CD4-positive, alpha-beta memory T cell (primary cell): ENCODE data around the gene PAGR1. TPM values are rescaled to one million over a fixed set of nuclear protein-coding genes. Genes with fewer than 3 reads are reported as not detected.
A peak's percentile ranks its signal among the peaks of the same experiment; 100 is the strongest.
"Not testable (repeated sequence)": the region's sequence is repeated elsewhere in the genome, so short reads cannot be mapped to it uniquely, and the experiment has no call there.

Experiments used
- CTCF ChIA-PET: fragments of 350-600 bp; sonication (Branson Sonifier 250); formaldehyde crosslinking; loops from one replicate; lab custom pipeline; 2021; ENCODE audit warnings: inconsistent platforms; ENCODE audit not compliant: partially characterized antibody; lab: Charles Lee
- POLR2A ChIA-PET: fragments of 350-600 bp; sonication (Branson Sonifier 250); formaldehyde crosslinking; loops from one replicate; lab custom pipeline; 2021; ENCODE audit not compliant: partially characterized antibody; lab: Charles Lee
- DNase-seq, 5 donors: peaks; one replicate each; pipeline versions ENCODE4 v3.0.0 to v3.0.0-alpha.2; 2020 to 2022; ENCODE audit warnings: mixed read lengths in 1 of 5
- H3K27ac ChIP-seq: one replicate; pipeline ENCODE4 v1.7.0; 2013; ENCODE audit warnings: low read depth, low read length
- H3K27me3 ChIP-seq: 2 replicates; pipeline ENCODE4 v1.7.0; 2013; ENCODE audit warnings: mild to moderate bottlenecking, low read length, moderate library complexity; ENCODE audit not compliant: insufficient read depth
- H3K36me3 ChIP-seq: 2 replicates; pipeline ENCODE4 v1.7.0; 2013; ENCODE audit warnings: mild to moderate bottlenecking, low read length, moderate library complexity; ENCODE audit not compliant: insufficient read depth
- H3K4me1 ChIP-seq: 2 replicates; pipeline ENCODE4 v1.7.0; 2013; ENCODE audit warnings: mild to moderate bottlenecking, low read length, moderate library complexity; ENCODE audit not compliant: insufficient read depth
- H3K4me3 ChIP-seq, 2 donors: one replicate each; pipeline ENCODE4 v1.7.0; 2013; ENCODE audit warnings: low read length in 2 of 2, mild to moderate bottlenecking in 1 of 2
- H3K9me3 ChIP-seq, 2 donors: one replicate each; pipeline ENCODE4 v1.7.0; 2013; ENCODE audit warnings: low read length in 2 of 2, control low read depth in 1 of 2; ENCODE audit not compliant: control insufficient read depth in 1 of 2
- H3K27ac Mint-ChIP-seq, 7 donors: one replicate each; pipeline ENCODE4 v1.8.0; 2020 to 2021; ENCODE audit warnings: mixed read lengths in 7 of 7, mild to moderate bottlenecking in 6 of 7, inconsistent platforms in 3 of 7, moderate library complexity in 3 of 7
- H3K27me3 Mint-ChIP-seq, 2 donors: one replicate each; pipeline ENCODE4 v1.8.0; 2020 to 2021; ENCODE audit warnings: mixed read lengths in 2 of 2
- H3K36me3 Mint-ChIP-seq, 2 donors: one replicate each; pipeline ENCODE4 v1.8.0; 2020 to 2021; ENCODE audit warnings: mixed read lengths in 2 of 2, inconsistent platforms in 1 of 2, mild to moderate bottlenecking in 1 of 2
- H3K4me1 Mint-ChIP-seq, 4 donors: one replicate each; pipeline ENCODE4 v1.8.0; 2020 to 2021; ENCODE audit warnings: mixed read lengths in 4 of 4, mild to moderate bottlenecking in 1 of 4
- H3K4me3 Mint-ChIP-seq, 8 donors: one replicate each; pipeline ENCODE4 v1.8.0; 2020 to 2021; ENCODE audit warnings: mixed read lengths in 8 of 8, mild to moderate bottlenecking in 7 of 8, moderate library complexity in 6 of 8, inconsistent platforms in 3 of 8
- H3K9me3 Mint-ChIP-seq, 8 donors: one replicate each; pipeline ENCODE4 v1.8.0; 2020 to 2021; ENCODE audit warnings: mixed read lengths in 8 of 8, mild to moderate bottlenecking in 5 of 8, inconsistent platforms in 3 of 8, moderate library complexity in 1 of 8
- intact Hi-C: fragments of 100-400 bp; cut with micrococcal nuclease; formaldehyde crosslinking; loops from one replicate; pipeline ENCODE4 v1.15.1; 2023
- polyA plus RNA-seq, 2 donors: library from polyadenylated mRNA; unstranded; fragments of 300-500 nt; fragmentation: Illumina TruSeq; gene quantifications; one replicate each; pipeline ENCODE4 v1.2.3, GENCODE V29; 2021
- total RNA-seq, 2 experiments: library from RNA; stranded (reverse); gene quantifications; one replicate each; pipeline ENCODE4 v1.2.3, GENCODE V29; 2021

Gene PAGR1
- total and polyA plus RNA-seq, 4 experiments from 2014 or later: 43.7 to 51.1 (median 45.5) TPM

- Histone ChIP-seq H3K4me3 (no peak overlapping the region), H3K27me3 (no peaks in the 10 kb centered on the region), H3K27ac (no peak overlapping the region), H3K9me3 (no peaks in the 10 kb centered on the region), H3K4me1 (no peaks in the 10 kb centered on the region), H3K36me3 (no peaks in the 10 kb centered on the region)
- H3K4me3 Mint-ChIP-seq: no peak overlapping the region
- ChIA-PET POLR2A (interaction anchor here (1.2 to 2.8 kb wide), 2 partner anchors 29 to 36 kb away, joined by 3 to 8 read pairs; partner anchors contain the start of gene C16orf54), CTCF (interaction anchor here (0.9 to 2.1 kb wide), 4 partner anchors 10 to 75 kb away, joined by 3 to 7 read pairs (median 4); no protein-coding TSS in a partner anchor)
- H3K27me3 Mint-ChIP-seq: no peaks in the 10 kb centered on the region
- H3K4me1 Mint-ChIP-seq: peaks cover 0 to 6% (median 2%) of the 10 kb centered on the region in 4 donors
- peak overlapping the region in 1 of 7 donors; percentile 30 for H3K27ac Mint-ChIP-seq
- intact Hi-C loops: no loop called here
- no peak for DNase-seq
- no peaks in the 10 kb centered on the region for H3K36me3 Mint-ChIP-seq
- H3K9me3 Mint-ChIP-seq: no peaks in the 10 kb centered on the region
Observed at GRCh38 chr16:29774730-29775129, 41.2 kb upstream of the PAGR1 start.

GRCh38 chr16:29775742-29776408 is 40.1 kb upstream of the PAGR1 start:
- Histone ChIP-seq H3K36me3 (no peaks in the 10 kb centered on the region), H3K9me3 (no peaks in the 10 kb centered on the region), H3K27ac (no peak overlapping the region), H3K27me3 (no peaks in the 10 kb centered on the region), H3K4me3 (no peak overlapping the region), H3K4me1 (no peaks in the 10 kb centered on the region)
- no peaks in the 10 kb centered on the region for H3K27me3 Mint-ChIP-seq
- H3K9me3 Mint-ChIP-seq: no peaks in the 10 kb centered on the region
- CTCF ChIA-PET: interaction anchor here (1.1 kb wide), 1 partner anchor 74 kb away, joined by 3 read pairs; no protein-coding TSS in a partner anchor
- intact Hi-C loops: no loop called here
- POLR2A ChIA-PET: interaction anchor here (1.2 kb wide), 2 partner anchors 21 to 37 kb away, joined by 3 read pairs; no protein-coding TSS in a partner anchor
- DNase-seq: no peak
- H3K4me1 Mint-ChIP-seq: peaks cover 0 to 6% (median 3%) of the 10 kb centered on the region in 4 donors
- peak overlapping the region in 1 of 7 donors; percentile 62 for H3K27ac Mint-ChIP-seq
- no peaks in the 10 kb centered on the region for H3K36me3 Mint-ChIP-seq
- no peak overlapping the region for H3K4me3 Mint-ChIP-seq

DNA sequence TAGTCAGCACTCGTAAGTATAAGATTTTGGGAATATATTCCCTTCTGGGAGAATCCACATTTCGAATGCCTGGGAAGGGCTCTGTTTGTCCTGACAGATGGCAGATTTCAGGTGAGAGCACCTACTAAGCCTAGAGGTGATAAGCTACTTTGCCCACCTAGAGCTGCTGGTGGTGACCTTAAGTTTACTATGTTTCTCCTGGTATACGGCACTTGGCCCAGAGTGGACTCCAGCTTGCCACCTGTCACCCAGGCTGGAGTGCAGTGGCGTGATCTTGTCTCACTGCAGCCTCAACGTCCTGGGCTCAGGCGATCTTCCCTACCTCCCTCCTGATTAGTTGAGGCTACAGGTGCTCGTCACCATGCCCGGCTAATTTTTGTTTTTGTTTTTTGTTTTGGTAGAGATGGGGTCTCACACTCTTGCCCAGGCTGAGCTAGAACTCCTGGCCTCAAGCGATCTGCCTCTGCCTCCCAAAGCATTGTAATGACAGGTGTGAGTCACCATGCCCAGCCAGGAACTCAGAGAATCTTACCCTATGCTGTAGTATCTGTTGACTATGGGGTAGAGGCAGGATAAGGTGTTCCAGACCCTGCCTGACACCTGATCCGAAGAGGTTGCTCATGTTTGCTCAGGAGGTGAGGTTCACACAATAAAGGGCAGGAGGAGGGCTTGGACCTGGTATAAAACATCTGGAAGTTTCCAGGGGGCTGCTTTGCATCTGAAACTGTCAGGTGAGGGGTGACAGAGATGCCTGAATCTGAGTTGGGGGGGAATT is 38.2 kb upstream of the PAGR1 start, which contains the start of gene ZG16:
TSS of gene ZG16 (plus strand) at position 681 of the 775 bp plus-strand sequence. CDS start 1,011 bp downstream, outside the sequence.
- no peak for DNase-seq
- Histone ChIP-seq H3K27ac (no peak within 1 kb of the TSS), H3K4me3 (no peak within 1 kb of the TSS), H3K27me3 (no peaks in the 10 kb centered on the region), H3K9me3 (no peaks in the 10 kb centered on the region), H3K36me3 (no peaks in the 10 kb centered on the region), H3K4me1 (no peaks in the 10 kb centered on the region)
- Mint-ChIP-seq H3K9me3 (no peaks in the 10 kb centered on the region), H3K27ac (peak within 1 kb of the TSS in 2 of 7 donors; percentile 11 to 30), H3K36me3 (no peaks in the 10 kb centered on the region), H3K4me1 (peaks cover 0 to 6% (median 4%) of the 10 kb centered on the region in 4 donors), H3K27me3 (no peaks in the 10 kb centered on the region), H3K4me3 (no peak within 1 kb of the TSS)
- CTCF ChIA-PET: interaction anchor here (0.9 to 1.4 kb wide), 2 partner anchors 8 to 19 kb away, joined by 3 to 4 read pairs; no protein-coding TSS in a partner anchor
- intact Hi-C loops: no loop called here
- POLR2A ChIA-PET: no interaction called here

GRCh38 chr16:29779474-29779873 is 36.5 kb upstream of the PAGR1 start:
- H3K9me3 ChIP-seq: no peaks in the 10 kb centered on the region
- no peak overlapping the region for H3K4me3 Mint-ChIP-seq
- peaks cover 7 to 15% (median 10%) of the 10 kb centered on the region in 4 donors for H3K4me1 Mint-ChIP-seq
- H3K27me3 ChIP-seq: no peaks in the 10 kb centered on the region
- no peak for DNase-seq
- peak overlapping the region in 1 of 7 donors; percentile 29 for H3K27ac Mint-ChIP-seq
- H3K9me3 Mint-ChIP-seq: peaks cover 0 to 7% (median 0%) of the 10 kb centered on the region in 8 donors
- peaks cover 7% of the 10 kb centered on the region for H3K4me1 ChIP-seq
- H3K36me3 ChIP-seq: no peaks in the 10 kb centered on the region
- no peaks in the 10 kb centered on the region for H3K36me3 Mint-ChIP-seq
- CTCF ChIA-PET: interaction anchor here (1.2 to 1.5 kb wide), 2 partner anchors 11 kb away, joined by 4 to 5 read pairs; partner anchors contain the start of gene KIF22
- H3K27ac ChIP-seq: no peak overlapping the region
- intact Hi-C loops: no loop called here
- POLR2A ChIA-PET: no interaction called here
- H3K4me3 ChIP-seq: no peak overlapping the region
- no peaks in the 10 kb centered on the region for H3K27me3 Mint-ChIP-seq

DNA sequence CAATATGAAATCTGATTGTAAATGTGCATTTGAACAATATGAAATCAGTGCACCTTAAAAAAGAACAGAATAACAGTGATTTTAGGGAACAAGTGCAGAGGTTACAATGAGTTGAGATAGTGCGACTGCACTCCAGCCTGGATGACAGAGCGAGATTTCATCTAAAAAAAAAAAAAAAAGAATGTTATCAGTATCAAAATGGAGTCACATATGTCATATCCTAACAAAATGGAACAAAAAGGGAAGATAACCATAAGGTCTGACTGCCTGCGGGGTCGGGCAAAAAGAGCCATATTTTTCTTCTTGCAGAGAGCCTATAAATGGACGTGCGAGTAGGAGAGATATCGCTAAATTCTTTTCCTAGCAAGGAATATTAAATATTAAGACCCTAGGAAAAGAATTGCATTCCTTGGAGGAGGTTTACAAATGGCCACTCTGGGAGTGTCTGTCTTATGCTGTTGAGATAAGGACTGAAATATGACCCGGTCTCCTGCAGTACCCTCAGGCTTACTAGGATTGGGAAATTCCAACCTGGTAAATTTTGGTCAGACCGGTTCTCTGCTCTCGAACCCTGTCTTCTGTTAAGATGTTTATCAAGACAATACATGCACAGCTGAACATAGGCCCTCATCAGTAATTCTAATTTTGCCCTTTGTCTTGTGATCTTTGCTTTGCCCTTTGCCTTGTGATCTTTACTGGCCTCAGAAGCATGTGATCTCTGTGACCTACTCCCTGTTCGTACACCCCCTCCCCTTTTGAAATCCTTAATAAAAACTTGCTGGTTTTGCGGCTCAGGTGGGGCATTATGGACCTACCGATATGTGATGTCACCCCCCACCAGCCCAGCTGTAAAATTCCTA is 32.6 kb upstream of the PAGR1 start:
- H3K4me3 Mint-ChIP-seq: peak overlapping the region in 1 of 8 donors; percentile 28
- H3K27me3 Mint-ChIP-seq, H3K27me3 ChIP-seq, H3K36me3 Mint-ChIP-seq, H3K9me3 ChIP-seq, intact Hi-C loops, H3K27ac ChIP-seq, H3K4me3 ChIP-seq, H3K36me3 ChIP-seq, H3K9me3 Mint-ChIP-seq, DNase-seq: not testable (repeated sequence)
- ChIA-PET CTCF (interaction anchor here (0.7 to 4.8 kb wide), 8 partner anchors 25 to 83 kb away, joined by 3 to 57 read pairs (median 10); no protein-coding TSS in a partner anchor), POLR2A (interaction anchor here (0.6 to 4.6 kb wide), 5 partner anchors 11 to 81 kb away, joined by 4 to 93 read pairs (median 31); partner anchors contain the start of gene C16orf54)
- H3K4me1 ChIP-seq: peaks cover 18% of the 10 kb centered on the region
- peak overlapping the region in 4 of 7 donors; percentile 33 to 92 (median 80) for H3K27ac Mint-ChIP-seq
- peaks cover 11 to 28% (median 21%) of the 10 kb centered on the region in 4 donors for H3K4me1 Mint-ChIP-seq

- ChIA-PET POLR2A (interaction anchor here (0.6 to 4.6 kb wide), 16 partner anchors 10 to 133 kb away, joined by 3 to 93 read pairs (median 8); partner anchors contain the start of genes C16orf54, MAZ and PAGR1), CTCF (interaction anchor here (0.6 to 4.8 kb wide), 21 partner anchors 9 to 273 kb away, joined by 3 to 57 read pairs (median 7); partner anchors contain the start of genes C16orf54 and PAGR1)
- no peaks in the 10 kb centered on the region for H3K27me3 ChIP-seq
- peaks cover 9 to 27% (median 22%) of the 10 kb centered on the region in 4 donors for H3K4me1 Mint-ChIP-seq
- no peak overlapping the region for H3K4me3 ChIP-seq
- no peak overlapping the region for H3K27ac ChIP-seq
- peaks cover 18% of the 10 kb centered on the region for H3K4me1 ChIP-seq
- peak overlapping the region in 5 of 8 donors; percentile 4 to 86 (median 63) for H3K4me3 Mint-ChIP-seq
- H3K9me3 ChIP-seq: no peaks in the 10 kb centered on the region
- H3K36me3 Mint-ChIP-seq: no peaks in the 10 kb centered on the region
- DNase-seq: peak; percentile 17 to 54 (median 36)
- peaks cover 0 to 7% (median 0%) of the 10 kb centered on the region in 8 donors for H3K9me3 Mint-ChIP-seq
- no peaks in the 10 kb centered on the region for H3K36me3 ChIP-seq
- peak overlapping the region; percentile 33 to 92 (median 88) for H3K27ac Mint-ChIP-seq
- intact Hi-C loops: no loop called here
- no peaks in the 10 kb centered on the region for H3K27me3 Mint-ChIP-seq
Observed at GRCh38 chr16:29784157-29784556, 31.8 kb upstream of the PAGR1 start.
